HCT116 (cell line): ENCODE results near the gene ATP2C1. TPM values are rescaled to one million over a fixed set of nuclear protein-coding genes. Genes with fewer than 3 reads are reported as not detected.

Experiments used
- ATAC-seq: fragments of 200-7000 bp; cut with Tn5 transposase; 2 replicates; pipeline ENCODE4 v1.9.1; 2020; ENCODE audit warnings: mild to moderate bottlenecking, moderate library complexity
- BruUV-seq: library from RNA; stranded (reverse); fragments of 400-500 nt; replicated peaks from 2 replicates; lab custom pipeline; 2021; lab: Mats Ljungman, UMichigan
- CTCF ChIA-PET: fragments of 300-600 bp; sonication (Branson Sonifier 250); formaldehyde crosslinking; loops from one replicate; lab custom pipeline; 2021; ENCODE audit warnings: antibody characterized with exemption; lab: Charles Lee
- POLR2A ChIA-PET: fragments of 300-600, 350-600 bp; sonication (Branson Sonifier 250); formaldehyde crosslinking; loops from one replicate; lab custom pipeline; 2021; ENCODE audit warnings: antibody characterized with exemption; lab: Charles Lee
- RAD21 ChIA-PET, 2 experiments: fragments of 300-600 bp; sonication (Branson Sonifier 250); formaldehyde crosslinking; loops; one replicate each; lab custom pipeline; 2023; ENCODE audit warnings: low total read pairs in 2 of 2; ENCODE audit not compliant: uncharacterized antibody in 2 of 2, unreplicated experiment in 2 of 2, low non-redundant PET in 1 of 2; lab: Charles Lee
- DNase-seq: peaks from one replicate; pipeline ENCODE4 v3.0.0-alpha.2; 2010; ENCODE audit warnings: low read depth, low spot score
- H2AFZ ChIP-seq: fragments of 200-600 bp; shearing (Covaris generic), sonication (generic); 2 replicates; pipeline ENCODE4 v1.6.1; 2017; ENCODE audit warnings: low read depth, mixed run types, mixed read lengths, antibody characterized with exemption, low read length; ENCODE audit not compliant: poor library complexity, severe bottlenecking
- H3K27ac ChIP-seq: 2 replicates; pipeline ENCODE4 v1.5.1; 2012; ENCODE audit warnings: low read depth, low read length
- H3K27me3 ChIP-seq: fragments of 200-600 bp; sonication (generic); 2 replicates; pipeline ENCODE4 v1.6.1; 2016; ENCODE audit warnings: mixed run types, low read length, mixed read lengths; ENCODE audit not compliant: insufficient read depth
- H3K36me3 ChIP-seq, 2 experiments: fragments of 200-500 bp in 1 of 2; fragments of 200-600 bp in 1 of 2; sonication (Bioruptor generic) in 1 of 2; sonication (generic) in 1 of 2; 2 replicates each; pipeline versions ENCODE4 v1.5.1 to v1.6.1; 2014 to 2016; ENCODE audit warnings: low read length in 2 of 2, inconsistent platforms in 1 of 2, mixed read lengths in 1 of 2, mixed run types in 1 of 2; ENCODE audit not compliant: insufficient read depth in 2 of 2, control insufficient read depth in 1 of 2
- H3K4me1 ChIP-seq, 2 experiments: fragments of 200-600 bp in 1 of 2; sonication (generic) in 1 of 2; 2 replicates each; pipeline versions ENCODE4 v1.5.1 to v1.6.1; 2012 to 2017; ENCODE audit warnings: low read length in 2 of 2, inconsistent platforms in 1 of 2, mild to moderate bottlenecking in 1 of 2, mixed read lengths in 1 of 2, mixed run types in 1 of 2, moderate library complexity in 1 of 2; ENCODE audit not compliant: insufficient read depth in 2 of 2, control insufficient read depth in 1 of 2
- H3K4me2 ChIP-seq: fragments of 200-600 bp; sonication (generic); 2 replicates; pipeline ENCODE4 v1.6.1; 2017; ENCODE audit warnings: mixed run types, low read length, mixed read lengths
- H3K4me3 ChIP-seq, 2 experiments: fragments of 200-600 bp in 1 of 2; sonication (generic) in 1 of 2; replicated peaks in 1 of 2; 2 replicates each; pipeline ENCODE4 v1.5.1; 2011 to 2016; ENCODE audit warnings: low read length in 2 of 2, control low read depth in 1 of 2, low read depth in 1 of 2, mild to moderate bottlenecking in 1 of 2, mixed read lengths in 1 of 2, mixed run types in 1 of 2
- H3K79me2 ChIP-seq: fragments of 200-600 bp; sonication (generic); 2 replicates; pipeline ENCODE4 v1.6.1; 2017; ENCODE audit warnings: mild to moderate bottlenecking, mixed run types, low read length, moderate library complexity, mixed read lengths; ENCODE audit not compliant: insufficient read depth
- H3K9ac ChIP-seq: fragments of 200-600 bp; sonication (generic); 2 replicates; pipeline ENCODE4 v1.6.1; 2016; ENCODE audit warnings: low read length, mixed read lengths
- H3K9me2 ChIP-seq: fragments of 200-600 bp; sonication (generic), shearing (Covaris generic); 2 replicates; pipeline ENCODE4 v1.6.1; 2017; ENCODE audit warnings: mixed run types, mild to moderate bottlenecking, moderate library complexity; ENCODE audit not compliant: insufficient read depth
- H3K9me3 ChIP-seq, 2 experiments: fragments of 200-500 bp in 1 of 2; fragments of 200-600 bp in 1 of 2; sonication (Bioruptor generic) in 1 of 2; sonication (generic) in 1 of 2; 2 replicates each; pipeline ENCODE4 v1.6.1; 2014 to 2017; ENCODE audit warnings: low read length in 2 of 2, mixed read lengths in 2 of 2, inconsistent platforms in 1 of 2, low read depth in 1 of 2, mild to moderate bottlenecking in 1 of 2, mixed run types in 1 of 2, moderate library complexity in 1 of 2; ENCODE audit not compliant: control insufficient read depth in 1 of 2, insufficient read depth in 1 of 2
- H4K20me1 ChIP-seq: fragments of 200-600 bp; sonication (generic), shearing (Covaris generic); 2 replicates; pipeline ENCODE4 v1.6.1; 2017; ENCODE audit warnings: mixed run types, mild to moderate bottlenecking, moderate library complexity; ENCODE audit not compliant: insufficient read depth
- ELF1 ChIP-seq: IDR thresholded peaks from 2 replicates; pipeline ENCODE4 v1.6.1; 2012; ENCODE audit warnings: low read depth, borderline replicate concordance
- EZH2phosphoT487 ChIP-seq: fragments of 200-600 bp; IDR thresholded peaks from 2 replicates; pipeline ENCODE4 v1.6.1; 2018; ENCODE audit warnings: antibody characterized with exemption, borderline replicate concordance
- POLR2A ChIP-seq: IDR thresholded peaks from 2 replicates; pipeline ENCODE4 v1.7.0; 2011; ENCODE audit warnings: borderline replicate concordance; ENCODE audit not compliant: insufficient read depth, insufficient read length; ENCODE audit errors: extremely low read depth
- POLR2AphosphoS5 ChIP-seq: IDR thresholded peaks from 2 replicates; pipeline ENCODE4 v1.6.1; 2011; ENCODE audit warnings: mild to moderate bottlenecking, low read depth, low read length, moderate library complexity
- RAD21 ChIP-seq: IDR thresholded peaks from 2 replicates; pipeline ENCODE4 v1.6.1; 2012; ENCODE audit warnings: low read depth, mild to moderate bottlenecking
- SIN3A ChIP-seq: IDR thresholded peaks from 2 replicates; pipeline ENCODE4 v1.6.1; 2012; ENCODE audit warnings: low read depth
- SP1 ChIP-seq: IDR thresholded peaks from 2 replicates; pipeline ENCODE4 v1.6.1; 2012; ENCODE audit warnings: low read depth
- YY1 ChIP-seq: IDR thresholded peaks from 2 replicates; pipeline ENCODE4 v1.6.1; 2011; ENCODE audit warnings: low read length, low read depth, moderate library complexity, mild to moderate bottlenecking; ENCODE audit not compliant: insufficient replicate concordance; ENCODE audit errors: extremely low read depth
- ZFX ChIP-seq: fragments of 450-650 bp; IDR thresholded peaks from 2 replicates; pipeline ENCODE4 v1.6.1; 2017
- intact Hi-C: fragments of 100-400 bp; cut with micrococcal nuclease; formaldehyde crosslinking; loops from 2 replicates; pipeline ENCODE4 v1.10.0; 2022
- total RNA-seq: library from RNA; stranded (reverse); gene quantifications from one replicate; pipeline ENCODE4 v1.2.1, GENCODE V29; 2021; ENCODE audit not compliant: unreplicated experiment
- TF ChIP-seq, protein P1 (sequence below): IDR thresholded peaks from 2 replicates; pipeline ENCODE4 v1.6.1; 2012
- TF ChIP-seq, protein P2 (sequence below), 3 experiments: fragments of 200-600 bp in 1 of 3; sonication (generic) in 1 of 3; IDR thresholded peaks in 2 of 3; conservative IDR thresholded peaks in 1 of 3; 2 replicates each; pipeline ENCODE4 v1.5.1; 2012 to 2017; ENCODE audit warnings: low read depth in 2 of 3, low read length in 2 of 3, antibody characterized with exemption in 1 of 3, borderline replicate concordance in 1 of 3, control low read depth in 1 of 3, mild to moderate bottlenecking in 1 of 3, mixed read lengths in 1 of 3, mixed run types in 1 of 3, moderate library complexity in 1 of 3; ENCODE audit not compliant: insufficient read depth in 1 of 3

Gene ATP2C1
- total RNA-seq, 1 experiment from 2014 or later, result 69.1 TPM

DNA sequence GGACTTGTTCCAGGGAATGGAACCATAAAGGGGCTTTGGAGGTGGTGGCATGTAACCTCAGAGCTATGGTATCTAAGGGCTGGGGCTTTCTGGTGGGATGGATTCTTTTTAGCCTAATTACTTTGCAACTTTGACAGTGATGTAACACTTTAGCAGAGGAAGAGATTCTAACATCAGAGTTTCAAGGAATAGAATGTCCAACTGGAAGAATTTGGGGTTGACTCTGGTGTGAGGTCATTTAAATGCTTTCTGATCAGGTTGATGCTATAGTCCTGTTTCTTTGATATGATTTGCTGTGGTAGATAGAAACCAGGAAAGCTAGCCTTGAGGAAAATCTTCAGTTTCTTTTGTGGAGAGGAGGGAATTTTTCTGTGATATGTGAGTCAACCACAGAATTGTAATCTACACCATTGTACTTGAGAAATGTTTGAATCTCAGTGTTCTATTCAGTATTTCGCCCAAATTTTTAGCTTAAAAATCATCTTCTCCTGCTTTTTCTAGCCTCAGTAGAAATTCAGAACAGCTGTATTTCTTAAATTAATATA lies 40.0 kb downstream of the ATP2C1 start:
- POLR2A ChIA-PET, result no interaction called here
- no peaks in the 10 kb centered on the region for H3K4me1 ChIP-seq
- no peaks in the 10 kb centered on the region for H3K9me2 ChIP-seq
- DNase-seq (no peak), ATAC-seq (no peak)
- H3K27me3 ChIP-seq, result no peaks in the 10 kb centered on the region
- no TSS peak for BruUV-seq
- 0 out of 2 replicates have a peak, but pooled peaks cover 8% of the 10 kb centered on the region for H4K20me1 ChIP-seq
- no peak overlapping the region for H3K9ac ChIP-seq
- peaks cover 0 to 5% of the 10 kb centered on the region in 2 experiments; a peak in 2 of 4 replicates for H3K36me3 ChIP-seq
- no peak overlapping the region for H2AFZ ChIP-seq
- no peak overlapping the region for H3K4me2 ChIP-seq
- no peak overlapping the region for H3K27ac ChIP-seq
- H3K9me3 ChIP-seq, result no peaks in the 10 kb centered on the region
- RAD21 ChIA-PET, result no interaction called here
- CTCF ChIA-PET, result interaction anchor here (1.0 kb wide), 1 partner anchor 15 kb away, joined by 3 read pairs; no protein-coding TSS in a partner anchor
- TF ChIP-seq ELF1 (no peak), POLR2AphosphoS5 (no peak)
- TF ChIP-seq, all 23 proteins: peak for 0
- intact Hi-C loops, result no loop called here
- peaks cover 26% of the 10 kb centered on the region for H3K79me2 ChIP-seq
- H3K4me3 ChIP-seq, result no peak overlapping the region

DNA sequence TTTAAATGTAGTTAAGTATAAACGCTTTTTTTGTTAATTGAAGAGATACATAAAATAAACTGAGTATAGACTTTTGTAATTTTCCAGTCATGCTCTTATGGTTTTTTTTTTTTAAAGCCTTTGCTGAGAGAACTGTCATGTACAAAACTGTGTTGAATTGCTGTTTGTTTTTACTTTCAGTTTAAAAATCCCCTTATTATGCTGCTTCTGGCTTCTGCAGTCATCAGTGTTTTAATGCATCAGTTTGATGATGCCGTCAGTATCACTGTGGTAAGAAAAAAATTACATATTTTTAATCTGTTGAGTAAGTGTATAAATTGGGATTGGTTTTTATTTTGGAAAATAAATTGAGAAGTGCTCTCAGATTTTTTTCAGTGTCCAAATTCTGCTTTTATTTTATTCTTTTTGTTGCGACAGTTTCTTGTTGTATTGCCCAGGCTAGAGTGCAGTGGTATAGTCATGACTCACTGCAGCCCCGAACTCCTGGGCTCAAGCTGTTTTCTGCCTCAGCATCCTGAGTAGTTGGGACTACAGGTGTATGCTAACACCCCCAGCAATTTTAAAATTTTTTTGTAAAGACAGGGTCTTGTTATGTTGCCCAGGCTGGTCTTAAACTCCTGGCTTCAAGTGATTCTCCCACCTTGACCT lies 40.7 kb downstream of the ATP2C1 start:
- no peak for ATAC-seq
- H2AFZ ChIP-seq, result no peak overlapping the region
- TF ChIP-seq RAD21, result no peak
- TF ChIP-seq, protein P1, sequence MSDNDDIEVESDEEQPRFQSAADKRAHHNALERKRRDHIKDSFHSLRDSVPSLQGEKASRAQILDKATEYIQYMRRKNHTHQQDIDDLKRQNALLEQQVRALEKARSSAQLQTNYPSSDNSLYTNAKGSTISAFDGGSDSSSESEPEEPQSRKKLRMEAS, result no peak
- no peak for TF ChIP-seq ZFX
- TF ChIP-seq ELF1, result no peak
- no peak for TF ChIP-seq SP1
- TF ChIP-seq YY1, result no peak
- no peak for TF ChIP-seq SIN3A
- no peak for TF ChIP-seq EZH2phosphoT487
- TF ChIP-seq, protein P2, sequence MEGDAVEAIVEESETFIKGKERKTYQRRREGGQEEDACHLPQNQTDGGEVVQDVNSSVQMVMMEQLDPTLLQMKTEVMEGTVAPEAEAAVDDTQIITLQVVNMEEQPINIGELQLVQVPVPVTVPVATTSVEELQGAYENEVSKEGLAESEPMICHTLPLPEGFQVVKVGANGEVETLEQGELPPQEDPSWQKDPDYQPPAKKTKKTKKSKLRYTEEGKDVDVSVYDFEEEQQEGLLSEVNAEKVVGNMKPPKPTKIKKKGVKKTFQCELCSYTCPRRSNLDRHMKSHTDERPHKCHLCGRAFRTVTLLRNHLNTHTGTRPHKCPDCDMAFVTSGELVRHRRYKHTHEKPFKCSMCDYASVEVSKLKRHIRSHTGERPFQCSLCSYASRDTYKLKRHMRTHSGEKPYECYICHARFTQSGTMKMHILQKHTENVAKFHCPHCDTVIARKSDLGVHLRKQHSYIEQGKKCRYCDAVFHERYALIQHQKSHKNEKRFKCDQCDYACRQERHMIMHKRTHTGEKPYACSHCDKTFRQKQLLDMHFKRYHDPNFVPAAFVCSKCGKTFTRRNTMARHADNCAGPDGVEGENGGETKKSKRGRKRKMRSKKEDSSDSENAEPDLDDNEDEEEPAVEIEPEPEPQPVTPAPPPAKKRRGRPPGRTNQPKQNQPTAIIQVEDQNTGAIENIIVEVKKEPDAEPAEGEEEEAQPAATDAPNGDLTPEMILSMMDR (IDR thresholded peaks at IDR 0.05 in 2 of 3, conservative IDR thresholded peaks at IDR 0.05 in 1 of 3; ENCODE audit: borderline replicate concordance in 1 of 3, insufficient read depth in 1 of 3, low read depth in 2 of 3, low read length in 2 of 3), result no peak
- no peak for TF ChIP-seq POLR2A
- RAD21 ChIA-PET, result no interaction called here
- CTCF ChIA-PET, result interaction anchor here (1.0 kb wide), 1 partner anchor 15 kb away, joined by 3 read pairs; no protein-coding TSS in a partner anchor
- H3K4me2 ChIP-seq, result no peak overlapping the region
- POLR2A ChIA-PET, result no interaction called here
- H3K79me2 ChIP-seq, result peaks cover 19% of the 10 kb centered on the region
- intact Hi-C loops, result no loop called here
- 0 out of 2 replicates have a peak, but pooled peaks cover 8% of the 10 kb centered on the region for H4K20me1 ChIP-seq
- no peak overlapping the region for H3K27ac ChIP-seq
- H3K27me3 ChIP-seq, result no peaks in the 10 kb centered on the region
- BruUV-seq, result no TSS peak
- peaks cover 0 to 5% of the 10 kb centered on the region in 2 experiments; a peak in 2 of 4 replicates for H3K36me3 ChIP-seq
- no peak overlapping the region for H3K9ac ChIP-seq
- H3K9me2 ChIP-seq, result no peaks in the 10 kb centered on the region
- no peak overlapping the region for H3K4me3 ChIP-seq
- DNase-seq, result no peak
- no peaks in the 10 kb centered on the region for H3K9me3 ChIP-seq
- no peaks in the 10 kb centered on the region for H3K4me1 ChIP-seq
